Sigmoid colon (tissue), 4 donors: Measurements from ENCODE around the gene MRRF.

Experiments used
- POLR2A ChIP-seq, 2 donors: fragments of 450-650 bp; IDR thresholded peaks; one replicate each; pipeline ENCODE4 v1.6.1; 2016; ENCODE audit warnings: antibody characterized with exemption in 2 of 2, mild to moderate bottlenecking in 2 of 2, moderate library complexity in 2 of 2
- POLR2AphosphoS5 ChIP-seq, 4 donors: sonication (generic); formaldehyde crosslinking; IDR thresholded peaks; one replicate each; pipeline ENCODE4 v1.6.1; 2017; ENCODE audit warnings: antibody characterized with exemption in 4 of 4
- TF ChIP-seq, protein P1 (sequence below), 4 experiments: fragments of 450-650 bp in 3 of 4; fragments of 200-600 bp in 1 of 4; IDR thresholded peaks; one replicate each; pipeline ENCODE4 v1.5.1; 2016 to 2019; ENCODE audit warnings: antibody characterized with exemption in 4 of 4, mild to moderate bottlenecking in 3 of 4, moderate library complexity in 2 of 4

DNA sequence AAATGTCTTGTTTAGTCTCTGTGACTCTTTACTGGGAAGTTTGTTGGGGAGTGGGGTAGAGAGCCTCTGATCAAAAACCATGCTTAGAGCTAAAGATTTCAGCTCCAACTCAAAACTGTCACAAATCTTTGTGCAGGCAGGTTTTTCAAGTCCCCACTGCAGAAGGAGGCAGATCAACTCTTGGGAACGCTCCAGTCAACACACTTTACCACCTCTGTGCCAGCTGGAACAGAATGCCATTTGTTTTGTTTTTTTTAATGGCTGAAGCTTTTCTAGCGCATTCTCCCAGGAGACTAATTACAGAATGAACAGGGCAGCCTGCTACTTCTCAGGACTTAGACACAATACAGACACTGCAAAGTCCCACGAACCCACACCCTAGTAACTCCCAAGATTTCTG is 18.0 kb upstream of the MRRF start:
- TF ChIP-seq, protein P1, sequence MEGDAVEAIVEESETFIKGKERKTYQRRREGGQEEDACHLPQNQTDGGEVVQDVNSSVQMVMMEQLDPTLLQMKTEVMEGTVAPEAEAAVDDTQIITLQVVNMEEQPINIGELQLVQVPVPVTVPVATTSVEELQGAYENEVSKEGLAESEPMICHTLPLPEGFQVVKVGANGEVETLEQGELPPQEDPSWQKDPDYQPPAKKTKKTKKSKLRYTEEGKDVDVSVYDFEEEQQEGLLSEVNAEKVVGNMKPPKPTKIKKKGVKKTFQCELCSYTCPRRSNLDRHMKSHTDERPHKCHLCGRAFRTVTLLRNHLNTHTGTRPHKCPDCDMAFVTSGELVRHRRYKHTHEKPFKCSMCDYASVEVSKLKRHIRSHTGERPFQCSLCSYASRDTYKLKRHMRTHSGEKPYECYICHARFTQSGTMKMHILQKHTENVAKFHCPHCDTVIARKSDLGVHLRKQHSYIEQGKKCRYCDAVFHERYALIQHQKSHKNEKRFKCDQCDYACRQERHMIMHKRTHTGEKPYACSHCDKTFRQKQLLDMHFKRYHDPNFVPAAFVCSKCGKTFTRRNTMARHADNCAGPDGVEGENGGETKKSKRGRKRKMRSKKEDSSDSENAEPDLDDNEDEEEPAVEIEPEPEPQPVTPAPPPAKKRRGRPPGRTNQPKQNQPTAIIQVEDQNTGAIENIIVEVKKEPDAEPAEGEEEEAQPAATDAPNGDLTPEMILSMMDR (IDR thresholded peaks at IDR 0.05): no peak
- no peak for TF ChIP-seq POLR2A (IDR thresholded peaks at IDR 0.05)
- no peak for TF ChIP-seq POLR2AphosphoS5 (IDR thresholded peaks at IDR 0.05)
